Measurements from ENCODE around the gene SHOC1. TPM values are rescaled to one million over a fixed set of nuclear protein-coding genes. Genes with fewer than 3 reads are reported as not detected.

Gene SHOC1
- total RNA-seq, 3 donors from 2014 or later (not counting 1 experiment from before 2014, with no cell fraction given) = not detected

DNA sequence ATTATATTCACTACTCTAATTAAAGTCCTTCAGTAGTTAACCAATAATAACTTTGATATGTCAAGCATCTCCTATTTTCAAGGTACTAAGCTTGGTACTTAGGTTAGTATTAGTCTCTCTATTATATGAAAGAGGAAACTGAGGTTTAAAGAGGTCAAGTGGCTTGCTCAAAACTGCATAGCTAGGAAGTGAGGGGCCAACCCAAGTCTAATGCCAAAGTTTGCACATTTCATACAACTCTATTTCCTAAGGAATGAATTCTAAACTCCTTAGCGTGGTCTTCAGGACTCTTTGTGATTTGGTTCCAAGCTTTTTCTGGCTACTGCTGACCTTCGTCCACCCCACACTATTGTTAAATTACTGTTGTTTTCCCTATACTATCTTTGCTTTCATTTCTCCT, 9.9 kb upstream of the SHOC1 start:
- TF ChIP-seq, protein P1, sequence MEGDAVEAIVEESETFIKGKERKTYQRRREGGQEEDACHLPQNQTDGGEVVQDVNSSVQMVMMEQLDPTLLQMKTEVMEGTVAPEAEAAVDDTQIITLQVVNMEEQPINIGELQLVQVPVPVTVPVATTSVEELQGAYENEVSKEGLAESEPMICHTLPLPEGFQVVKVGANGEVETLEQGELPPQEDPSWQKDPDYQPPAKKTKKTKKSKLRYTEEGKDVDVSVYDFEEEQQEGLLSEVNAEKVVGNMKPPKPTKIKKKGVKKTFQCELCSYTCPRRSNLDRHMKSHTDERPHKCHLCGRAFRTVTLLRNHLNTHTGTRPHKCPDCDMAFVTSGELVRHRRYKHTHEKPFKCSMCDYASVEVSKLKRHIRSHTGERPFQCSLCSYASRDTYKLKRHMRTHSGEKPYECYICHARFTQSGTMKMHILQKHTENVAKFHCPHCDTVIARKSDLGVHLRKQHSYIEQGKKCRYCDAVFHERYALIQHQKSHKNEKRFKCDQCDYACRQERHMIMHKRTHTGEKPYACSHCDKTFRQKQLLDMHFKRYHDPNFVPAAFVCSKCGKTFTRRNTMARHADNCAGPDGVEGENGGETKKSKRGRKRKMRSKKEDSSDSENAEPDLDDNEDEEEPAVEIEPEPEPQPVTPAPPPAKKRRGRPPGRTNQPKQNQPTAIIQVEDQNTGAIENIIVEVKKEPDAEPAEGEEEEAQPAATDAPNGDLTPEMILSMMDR (IDR thresholded peaks at IDR 0.05) = no peak
- H3K4me3 Mint-ChIP-seq = no peak overlapping the region
- peaks cover 4% of the 10 kb centered on the region for H3K27me3 ChIP-seq (ENCODE audit: control insufficient read depth, insufficient read depth, low read length)
- H3K9me3 Mint-ChIP-seq = no peaks in the 10 kb centered on the region
- H3K27ac Mint-ChIP-seq = no peak overlapping the region
- DNase-seq (no peak), ATAC-seq (no peak)
- WGBS (ENCODE audit: insufficient coverage) = 92% methylated on average over 2 of the region's 2 CpGs
- peaks cover 34 to 59% of the 10 kb centered on the region in 2 donors for H3K27me3 Mint-ChIP-seq (ENCODE audit: low read depth in 2 of 2)
- H3K27ac ChIP-seq (ENCODE audit: low read length) = no peak overlapping the region
- no peak overlapping the region for H3K4me3 ChIP-seq (ENCODE audit: low read length)
- H3K4me1 ChIP-seq (ENCODE audit: control insufficient read depth, insufficient read depth, low read length) = no peaks in the 10 kb centered on the region
- intact Hi-C loops (cut with micrococcal nuclease) = no loop called here
- peaks cover 0 to 6% of the 10 kb centered on the region in 2 donors for H3K4me1 Mint-ChIP-seq
- H3K9me3 ChIP-seq (ENCODE audit: control insufficient read depth, insufficient read depth, low read length) = no peaks in the 10 kb centered on the region
- no peaks in the 10 kb centered on the region for H3K36me3 Mint-ChIP-seq
- no peaks in the 10 kb centered on the region for H3K36me3 ChIP-seq (ENCODE audit: control insufficient read depth, insufficient read depth, low read length)

DNA sequence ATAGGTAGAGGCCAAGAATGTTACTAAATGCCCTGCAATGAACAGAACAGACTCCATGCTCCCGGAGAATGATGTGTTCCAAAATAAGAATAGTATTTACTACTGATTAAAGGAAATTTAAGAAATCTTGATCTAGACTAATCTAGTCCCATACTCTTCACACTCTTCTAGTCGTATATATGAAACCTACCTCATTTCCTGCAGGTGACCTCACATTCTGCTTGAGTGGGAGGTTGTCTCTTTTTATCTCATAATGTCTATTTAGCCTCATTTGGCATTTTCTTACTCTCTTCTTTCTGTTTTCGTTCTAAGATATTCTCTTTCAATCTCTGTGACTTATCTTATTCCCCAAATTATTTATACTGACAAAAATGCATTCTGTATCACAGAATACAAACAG, 9.2 kb upstream of the SHOC1 start:
- Mint-ChIP-seq H3K4me1 (peaks cover 0 to 6% of the 10 kb centered on the region in 2 donors), H3K27ac (no peak overlapping the region), H3K9me3 (no peaks in the 10 kb centered on the region), H3K4me3 (no peak overlapping the region), H3K36me3 (no peaks in the 10 kb centered on the region), H3K27me3 (ENCODE audit: low read depth in 2 of 2) (peaks cover 33 to 66% of the 10 kb centered on the region in 2 donors)
- Histone ChIP-seq H3K4me1 (ENCODE audit: control insufficient read depth, insufficient read depth, low read length) (no peaks in the 10 kb centered on the region), H3K4me3 (ENCODE audit: low read length) (no peak overlapping the region), H3K27ac (ENCODE audit: low read length) (no peak overlapping the region), H3K27me3 (ENCODE audit: control insufficient read depth, insufficient read depth, low read length) (peaks cover 4% of the 10 kb centered on the region), H3K9me3 (ENCODE audit: control insufficient read depth, insufficient read depth, low read length) (no peaks in the 10 kb centered on the region), H3K36me3 (ENCODE audit: control insufficient read depth, insufficient read depth, low read length) (no peaks in the 10 kb centered on the region)
- ATAC-seq = no peak
- TF ChIP-seq, protein P1 (IDR thresholded peaks at IDR 0.05) = no peak
- intact Hi-C loops (cut with micrococcal nuclease) = no loop called here
- DNase-seq = peak in 1 of 2 donors; percentile 7
- 88% methylated on average over 1 of the region's 3 CpGs for WGBS (ENCODE audit: insufficient coverage)

DNA sequence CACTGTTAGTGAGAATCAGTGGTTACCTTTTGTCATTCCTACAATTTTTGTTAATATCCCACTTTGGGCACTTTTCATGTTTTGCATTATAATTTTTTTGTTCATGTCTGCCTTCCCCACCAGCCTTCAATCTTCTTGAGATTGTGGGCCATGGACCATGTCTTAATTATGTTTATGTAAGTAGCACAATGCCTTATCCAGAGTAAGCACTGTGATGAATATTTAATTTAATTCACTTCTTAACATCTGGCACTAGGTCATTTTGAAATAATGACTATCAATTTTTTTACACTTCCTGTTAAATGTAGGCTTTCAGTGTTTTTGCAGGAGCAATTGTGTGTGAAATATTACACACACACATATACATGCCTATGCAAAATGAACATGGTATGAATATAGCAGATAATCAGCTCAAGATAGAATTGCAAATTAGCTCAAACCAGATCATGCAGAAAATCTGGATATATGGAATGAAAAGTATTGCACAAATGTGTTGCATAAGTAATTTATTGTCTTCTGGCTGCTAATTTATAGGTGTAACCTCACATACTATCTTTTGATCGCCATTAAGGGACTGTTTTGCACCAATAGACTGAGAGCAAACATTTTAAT, 5.3 kb upstream of the SHOC1 start:
- WGBS (ENCODE audit: insufficient coverage) = no CpG with 5 or more reads among the region's 1 CpG
- H3K9me3 ChIP-seq (ENCODE audit: control insufficient read depth, insufficient read depth, low read length) = no peaks in the 10 kb centered on the region
- H3K4me3 ChIP-seq (ENCODE audit: low read length) = no peak overlapping the region
- no peak overlapping the region for H3K27ac Mint-ChIP-seq
- intact Hi-C loops (cut with micrococcal nuclease) = no loop called here
- H3K36me3 ChIP-seq (ENCODE audit: control insufficient read depth, insufficient read depth, low read length) = no peaks in the 10 kb centered on the region
- DNase-seq = no peak
- no peak overlapping the region for H3K4me3 Mint-ChIP-seq
- no peaks in the 10 kb centered on the region for H3K36me3 Mint-ChIP-seq
- peaks cover 31 to 44% of the 10 kb centered on the region in 2 donors for H3K27me3 Mint-ChIP-seq (ENCODE audit: low read depth in 2 of 2)
- H3K27me3 ChIP-seq (ENCODE audit: control insufficient read depth, insufficient read depth, low read length) = peaks cover 4% of the 10 kb centered on the region
- no peak overlapping the region for H3K27ac ChIP-seq (ENCODE audit: low read length)
- TF ChIP-seq, protein P1 (IDR thresholded peaks at IDR 0.05) = no peak
- no peaks in the 10 kb centered on the region for H3K4me1 ChIP-seq (ENCODE audit: control insufficient read depth, insufficient read depth, low read length)
- no peaks in the 10 kb centered on the region for H3K9me3 Mint-ChIP-seq
- ATAC-seq = no peak
- H3K4me1 Mint-ChIP-seq = no peaks in the 10 kb centered on the region

DNA sequence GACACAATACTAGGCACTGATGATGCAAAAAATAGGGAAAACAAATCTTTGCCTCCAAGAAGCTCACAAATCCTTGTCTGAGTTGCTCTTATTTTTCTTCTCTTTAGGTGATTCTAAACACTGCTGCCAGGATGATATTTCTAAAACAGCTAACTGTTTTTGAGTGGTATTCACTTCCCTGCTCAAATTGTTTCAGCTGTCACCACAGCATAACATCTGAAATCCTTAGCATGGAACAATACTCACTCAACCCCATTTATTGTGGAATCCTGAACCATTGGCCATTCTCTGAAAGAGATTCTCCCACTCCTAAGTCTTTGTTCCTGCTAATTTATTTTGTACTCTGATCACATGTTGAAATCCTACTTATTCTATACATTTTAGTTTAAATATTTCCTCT, 4.8 kb upstream of the SHOC1 start:
- Mint-ChIP-seq H3K4me1 (no peaks in the 10 kb centered on the region), H3K4me3 (no peak overlapping the region), H3K36me3 (no peaks in the 10 kb centered on the region), H3K9me3 (no peaks in the 10 kb centered on the region), H3K27me3 (ENCODE audit: low read depth in 2 of 2) (peaks cover 33 to 46% of the 10 kb centered on the region in 2 donors), H3K27ac (no peak overlapping the region)
- Histone ChIP-seq H3K36me3 (ENCODE audit: control insufficient read depth, insufficient read depth, low read length) (no peaks in the 10 kb centered on the region), H3K27me3 (ENCODE audit: control insufficient read depth, insufficient read depth, low read length) (peaks cover 4% of the 10 kb centered on the region), H3K4me1 (ENCODE audit: control insufficient read depth, insufficient read depth, low read length) (no peaks in the 10 kb centered on the region), H3K27ac (ENCODE audit: low read length) (no peak overlapping the region), H3K4me3 (ENCODE audit: low read length) (no peak overlapping the region), H3K9me3 (ENCODE audit: control insufficient read depth, insufficient read depth, low read length) (no peaks in the 10 kb centered on the region)
- intact Hi-C loops (cut with micrococcal nuclease) = no loop called here
- DNase-seq = no peak
- TF ChIP-seq, protein P1 (IDR thresholded peaks at IDR 0.05) = no peak
- ATAC-seq = no peak

Measured in natural killer cell (primary cell).